IPS-11a (cell line): Measurements from ENCODE around the gene ZNF888.
A peak's percentile ranks its signal among the peaks of the same experiment; 100 is the strongest.
"Not testable (repeated sequence)": the region's sequence is repeated elsewhere in the genome, so short reads cannot be mapped to it uniquely, and the experiment has no call there.

Source experiments
- H3K4me3 ChIP-seq: one replicate; pipeline ENCODE4 v1.5.1; 2013; ENCODE audit warnings: low read depth, low read length, control low read depth

Gene ZNF888

GRCh38 chr19:52941941-52942385 lies 18.7 kb upstream of the ZNF888 start:
- peak overlapping the region; percentile 80 for H3K4me3 ChIP-seq

DNA sequence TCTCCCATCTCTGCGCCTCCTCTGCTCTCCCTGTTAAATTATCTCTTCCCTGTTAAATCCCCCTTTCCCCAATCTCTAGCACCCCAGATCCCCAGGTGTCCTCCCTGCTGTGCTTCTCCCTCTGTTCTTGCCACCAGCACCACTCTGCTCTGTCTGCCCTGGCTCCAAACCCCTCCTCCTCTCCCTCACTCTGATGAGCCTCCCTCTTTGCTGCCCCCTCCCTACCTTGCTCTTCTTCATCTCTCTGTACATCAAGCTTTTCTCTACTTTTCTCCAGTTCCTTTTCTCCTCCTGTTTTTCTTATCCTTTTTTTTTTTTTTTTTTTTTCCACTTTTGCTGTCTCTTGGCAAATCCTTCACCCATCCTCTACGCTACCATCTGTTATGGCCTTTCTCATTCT lies 18.3 kb upstream of the ZNF888 start:
- peak overlapping the region; percentile 80 for H3K4me3 ChIP-seq

DNA sequence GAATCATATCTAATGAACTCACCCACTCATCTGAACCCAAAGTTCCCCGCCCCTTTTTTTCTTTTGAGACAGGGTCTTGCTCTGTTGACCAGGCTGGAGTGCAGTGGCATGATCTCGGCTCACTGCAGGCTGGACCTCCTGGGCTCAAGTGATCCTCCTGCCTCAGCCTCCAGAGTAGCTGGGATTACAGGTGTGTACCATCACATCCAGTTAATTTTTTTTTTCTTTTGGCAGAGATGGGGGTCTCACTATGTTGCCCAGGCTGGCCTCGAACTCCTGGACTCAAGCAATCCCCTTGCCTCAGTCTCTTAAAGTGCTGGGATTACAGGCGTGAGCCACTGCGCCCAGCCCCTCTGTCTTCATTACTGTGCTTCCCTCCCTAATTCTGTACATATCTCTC lies 17.7 kb upstream of the ZNF888 start:
- not testable (repeated sequence) for H3K4me3 ChIP-seq

DNA sequence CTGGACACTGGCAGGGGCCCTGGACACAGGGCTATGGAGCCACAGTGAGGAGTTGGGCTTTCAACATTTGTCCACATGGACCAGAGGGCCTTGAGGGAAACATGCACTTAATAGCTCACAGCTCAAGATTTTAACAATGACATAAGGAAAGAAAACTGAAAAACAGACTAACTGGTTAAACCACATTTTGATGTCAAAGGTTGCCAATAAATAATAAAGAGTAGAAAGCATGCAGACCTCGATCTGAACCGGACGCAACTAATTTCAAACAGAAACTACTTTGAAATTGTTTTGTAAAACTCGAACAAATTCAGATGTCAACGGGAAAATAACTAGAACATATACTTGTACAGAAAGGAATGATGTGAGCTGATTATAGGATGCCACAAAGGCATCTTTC lies 15.5 kb upstream of the ZNF888 start:
- no peak overlapping the region for H3K4me3 ChIP-seq

- H3K4me3 ChIP-seq = no peak overlapping the region
These were observed 13.7 kb upstream of the ZNF888 start for GRCh38 chr19:52936954-52937325.

DNA sequence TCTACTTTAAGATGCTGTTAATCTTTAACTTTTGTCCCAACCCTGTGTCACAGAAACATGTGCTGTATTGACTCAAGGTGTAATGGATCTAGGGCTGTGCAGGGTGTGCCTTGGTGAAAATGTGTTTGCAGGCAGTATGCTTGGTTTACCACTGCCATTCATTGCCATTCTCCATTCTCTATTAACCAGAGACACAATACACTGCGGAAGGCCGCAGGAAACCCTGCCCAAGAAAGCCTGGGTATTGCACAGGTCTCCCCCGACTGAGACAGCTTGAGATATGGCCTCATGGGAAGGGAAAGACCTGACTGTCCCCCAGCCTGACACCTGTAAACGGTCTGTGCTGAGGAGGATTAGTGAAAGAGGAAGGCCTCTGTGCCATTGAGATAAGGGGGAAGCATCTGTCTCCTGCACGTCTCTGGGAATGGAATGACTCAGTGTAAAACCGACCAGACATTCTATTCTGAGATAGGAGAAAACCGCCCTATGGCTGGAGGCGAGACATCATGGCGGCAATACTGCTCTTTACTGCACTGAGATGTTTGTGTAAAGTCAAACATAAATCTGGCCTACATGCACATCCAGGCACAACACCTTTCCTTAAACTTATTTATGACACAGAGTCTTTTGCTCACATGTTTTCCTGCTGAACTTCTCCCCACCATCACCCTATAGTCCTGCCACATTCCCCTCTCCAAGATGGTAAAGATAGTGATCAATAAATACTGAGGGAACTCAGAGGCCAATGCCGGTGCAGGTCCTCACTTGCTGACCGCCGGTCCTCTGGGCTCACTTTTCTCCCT lies 13.1 kb upstream of the ZNF888 start:
- H3K4me3 ChIP-seq = no peak overlapping the region

DNA sequence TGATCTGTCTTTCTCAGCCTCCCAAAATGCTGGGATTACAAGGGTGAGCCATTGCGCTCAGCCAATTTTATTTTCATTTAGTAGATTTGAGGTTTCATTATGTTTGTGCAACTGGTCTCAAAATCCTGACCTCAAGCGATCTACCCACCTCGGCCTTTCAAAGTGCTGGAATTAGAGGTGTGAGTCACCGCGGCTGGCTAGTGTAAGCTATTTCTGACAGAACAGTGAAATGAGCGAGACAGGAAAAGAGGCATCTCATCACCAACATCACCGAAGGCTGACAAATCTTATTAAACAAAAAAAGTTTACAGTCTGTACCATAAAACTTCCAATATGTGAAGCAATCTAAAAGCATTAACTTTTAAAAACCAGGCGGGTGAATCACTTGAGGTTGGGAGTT lies 12.2 kb upstream of the ZNF888 start:
- no peak overlapping the region for H3K4me3 ChIP-seq

- H3K4me3 ChIP-seq = not testable (repeated sequence)
These were observed 1.4 kb upstream of the ZNF888 start for GRCh38 chr19:52924641-52925040.

DNA sequence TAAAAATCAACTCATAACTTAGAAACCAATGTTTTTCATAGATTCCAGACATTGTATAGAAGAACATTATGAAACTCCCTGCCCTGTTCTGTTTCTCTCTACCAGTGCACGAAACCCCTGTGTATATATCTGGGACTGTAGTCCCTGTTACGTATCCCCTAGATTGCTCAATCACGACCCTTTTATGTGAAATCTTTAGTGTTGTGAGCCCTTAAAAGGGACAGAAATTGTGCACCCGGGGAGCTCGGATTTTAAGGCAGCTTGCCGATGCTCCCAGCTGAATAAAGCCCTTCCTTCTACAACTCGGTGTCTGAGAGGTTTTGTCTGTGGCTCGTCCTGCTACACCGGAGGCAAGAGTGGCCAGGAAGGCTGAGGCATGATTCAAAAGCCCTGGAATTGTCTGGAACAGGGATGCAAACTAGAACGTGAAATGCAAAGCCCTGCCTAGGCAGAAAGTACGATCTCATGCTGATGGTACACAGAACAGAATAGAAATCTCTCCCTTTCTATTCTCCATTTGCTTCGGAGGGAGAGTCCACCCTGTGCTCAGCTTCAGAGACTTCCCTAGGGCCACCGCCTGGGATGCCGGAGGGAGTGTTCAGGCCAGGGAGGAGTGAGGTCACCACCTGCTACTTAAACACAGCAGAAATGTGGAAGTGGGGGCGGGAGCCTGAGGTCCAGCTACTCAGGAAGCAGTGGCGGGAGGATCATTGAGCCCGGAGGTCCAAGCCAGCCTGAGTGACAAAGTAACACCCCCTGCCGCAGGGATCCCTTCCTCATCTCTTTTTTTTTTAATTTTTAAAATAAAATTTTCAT lies 758 bp upstream of the ZNF888 start:
- H3K4me3 ChIP-seq = no peak overlapping the region

- no peak overlapping the region for H3K4me3 ChIP-seq
These were observed 5.7 kb downstream of the ZNF888 start for GRCh38 chr19:52917531-52917930.

GRCh38 chr19:52910648-52911047 lies 12.6 kb downstream of the ZNF888 start:
- H3K4me3 ChIP-seq = no peak overlapping the region

GRCh38 chr19:52904052-52904780 lies 19.0 kb downstream of the ZNF888 start:
- H3K4me3 ChIP-seq = not testable (repeated sequence)

DNA sequence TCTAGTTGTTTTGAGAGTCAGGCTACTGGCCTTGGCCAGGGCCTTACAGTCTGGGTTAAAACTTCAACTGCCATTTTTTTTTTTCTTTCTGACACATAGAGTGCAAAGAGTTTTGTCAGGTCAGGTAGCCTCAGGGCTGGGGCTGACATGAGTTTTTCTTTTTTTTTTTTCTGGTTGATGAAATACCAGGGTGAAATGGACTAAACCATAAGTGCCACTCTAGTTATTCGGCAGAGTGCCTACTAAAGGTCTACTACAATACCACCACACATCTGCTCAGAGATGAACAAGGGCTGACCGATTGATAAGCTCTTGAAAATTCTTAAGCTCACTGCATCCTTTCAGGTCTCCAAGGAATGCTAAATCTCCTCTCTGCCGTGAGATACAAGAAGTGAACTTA lies 21.4 kb downstream of the ZNF888 start:
- no peak overlapping the region for H3K4me3 ChIP-seq

DNA sequence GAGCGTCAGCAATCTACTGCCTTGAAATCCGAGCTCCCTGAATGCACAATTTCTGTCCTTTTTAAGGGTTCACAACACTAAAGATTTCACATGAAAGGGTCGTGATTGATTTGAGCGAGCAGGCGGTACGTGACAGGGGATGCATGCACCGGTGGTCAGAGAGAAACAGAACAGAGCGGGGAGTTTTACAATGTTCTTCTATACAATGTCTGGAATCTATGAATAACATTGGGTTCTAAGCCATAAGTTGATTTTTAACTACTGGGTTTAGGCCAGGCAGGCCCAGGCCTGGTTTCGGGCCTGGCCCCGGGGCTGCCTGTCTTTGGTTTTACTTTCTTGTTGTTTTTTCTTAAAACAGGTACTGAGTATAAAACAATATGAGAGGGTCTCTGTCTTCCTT lies 24.6 kb downstream of the ZNF888 start:
- H3K4me3 ChIP-seq = not testable (repeated sequence)

DNA sequence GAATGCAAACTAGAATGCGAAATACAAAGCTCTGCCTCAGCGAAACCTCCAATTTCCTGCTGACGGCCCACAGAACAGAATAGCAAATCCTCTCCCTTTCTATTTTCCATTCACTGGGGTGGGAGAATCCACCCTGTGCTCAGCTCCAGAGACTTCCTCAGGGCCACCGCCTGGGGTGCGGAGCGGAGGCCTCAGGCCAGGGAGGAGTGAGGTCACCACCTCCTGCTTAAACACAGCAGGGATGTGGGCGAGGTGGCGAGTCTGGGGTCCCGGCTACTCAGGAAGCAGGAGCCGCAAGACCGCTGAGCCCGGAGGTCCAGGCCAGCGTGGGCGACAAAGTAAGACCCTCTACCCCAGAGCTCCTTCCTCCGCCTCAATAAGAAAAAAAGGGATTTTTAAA lies 25.1 kb downstream of the ZNF888 start:
- H3K4me3 ChIP-seq = no peak overlapping the region

- H3K4me3 ChIP-seq = peak within 1 kb of the TSS; percentile 97
These were observed 25.9 kb downstream of the ZNF888 start, which contains the start of gene ZNF320 for GRCh38 chr19:52897138-52897935. Gene ZNF320 (minus strand): TSS chr19:52897635. CDS start chr19:52890255, 7,380 bp downstream.

DNA sequence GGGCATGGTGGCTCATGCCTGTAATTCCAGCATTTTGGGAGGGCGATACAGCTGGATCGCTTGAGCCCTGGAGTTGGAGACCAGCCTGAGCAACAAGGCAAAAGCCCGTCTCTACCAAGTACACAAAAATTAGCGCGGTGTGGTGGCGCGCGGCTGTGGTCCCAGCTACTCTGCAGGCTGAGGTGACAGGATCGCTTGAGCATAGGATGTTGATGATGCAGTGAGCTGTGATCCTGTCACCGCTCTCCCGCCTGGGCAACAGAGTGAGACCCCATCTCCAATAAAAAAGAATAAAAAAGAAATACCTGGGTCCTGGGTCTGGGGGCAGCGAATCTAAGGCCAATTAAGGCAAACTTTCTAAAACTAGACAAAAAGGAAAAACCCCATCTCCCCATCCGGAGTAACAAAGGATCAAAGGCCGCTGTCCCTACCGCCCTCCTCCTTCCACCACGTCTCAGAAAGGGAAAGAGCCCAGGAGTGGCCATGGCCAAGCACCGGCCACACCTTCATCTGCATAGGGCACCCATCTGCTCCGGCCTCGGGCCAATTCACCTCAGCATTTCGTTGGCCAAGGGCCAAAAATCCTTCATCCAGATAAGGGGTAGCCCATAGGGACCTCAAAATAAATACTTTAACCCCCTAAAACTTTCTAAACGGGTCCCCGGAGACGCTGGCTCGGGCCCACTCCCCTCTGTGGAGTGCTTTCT lies 26.6 kb downstream of the ZNF888 start:
- peak overlapping the region; percentile 97 for H3K4me3 ChIP-seq

DNA sequence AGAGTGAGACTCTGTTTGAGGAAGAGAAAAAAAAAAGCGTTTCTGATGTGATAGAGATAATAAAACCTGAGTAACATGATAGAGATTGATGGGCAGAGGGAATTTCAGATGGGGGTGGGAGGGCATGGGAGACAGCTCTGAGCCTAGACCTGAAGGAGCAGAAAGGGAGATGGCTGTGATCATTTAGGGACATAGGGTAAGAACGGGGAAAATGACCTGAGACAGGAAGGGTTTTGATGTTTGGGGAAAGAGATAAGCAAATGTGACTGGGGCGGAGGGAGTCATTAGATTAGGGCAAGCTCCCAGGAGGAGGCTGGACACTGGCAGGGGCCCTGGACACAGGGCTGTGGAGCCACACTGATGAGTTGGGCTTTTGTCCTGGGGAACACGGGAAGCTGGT lies 31.9 kb downstream of the ZNF888 start:
- H3K4me3 ChIP-seq = no peak overlapping the region

DNA sequence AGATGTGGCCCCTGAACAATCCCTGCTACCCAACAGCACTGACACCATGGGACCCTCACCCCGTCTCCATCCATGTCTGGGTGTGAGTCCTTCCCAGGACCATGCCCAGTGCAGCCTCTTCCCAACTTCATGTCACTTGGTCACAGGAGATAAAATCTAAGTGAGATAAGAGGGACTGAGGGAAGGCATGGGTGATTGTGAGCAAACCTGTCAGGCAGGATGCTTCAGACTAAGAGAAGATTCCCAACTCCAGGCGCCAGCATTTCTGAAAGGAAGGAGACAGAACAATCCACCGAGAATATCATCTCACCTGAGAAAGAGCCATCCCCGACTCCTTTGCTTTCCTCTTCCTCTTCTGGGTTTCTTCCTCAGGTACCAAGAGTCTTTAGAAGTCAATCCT lies 33.3 kb downstream of the ZNF888 start:
- no peak overlapping the region for H3K4me3 ChIP-seq

- no peak overlapping the region for H3K4me3 ChIP-seq
These were observed 34.2 kb downstream of the ZNF888 start for GRCh38 chr19:52889076-52889475.
